Activated CD8-positive, alpha-beta memory T cell treated with anti-CD3 and anti-CD28 coated beads for 48 hours (primary cell): ENCODE data around the gene SPAG16.
"Not testable (repeated sequence)": the region's sequence is repeated elsewhere in the genome, so short reads cannot be mapped to it uniquely, and the experiment has no call there.

Experiments
- DNase-seq, 3 experiments: peaks; one replicate each; pipeline ENCODE4 v3.0.0-alpha.2; 2020; ENCODE audit warnings: low read depth in 2 of 3, low spot score in 2 of 3

Gene SPAG16

DNA sequence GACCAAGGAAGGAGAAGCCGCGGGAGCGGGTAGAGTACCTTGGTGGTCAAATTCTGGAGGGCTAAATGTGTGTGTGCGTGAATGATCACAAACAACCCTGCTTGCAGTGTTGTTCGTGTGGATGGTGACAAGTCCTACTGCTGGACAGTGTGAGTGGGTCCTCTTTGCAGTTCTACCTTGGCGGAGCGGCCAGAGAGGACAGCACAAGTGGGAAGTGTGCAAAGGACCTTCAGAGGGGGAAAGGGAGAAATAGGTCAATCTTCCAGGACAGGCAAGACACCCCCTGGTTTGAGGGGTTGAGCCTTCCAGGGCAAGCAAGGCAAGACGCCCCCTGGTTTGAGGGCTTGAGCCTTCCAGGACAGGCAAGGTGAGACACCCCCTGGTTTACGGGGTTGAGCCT, 122.8 kb downstream of the SPAG16 start:
- DNase-seq = not testable (repeated sequence)

DNA sequence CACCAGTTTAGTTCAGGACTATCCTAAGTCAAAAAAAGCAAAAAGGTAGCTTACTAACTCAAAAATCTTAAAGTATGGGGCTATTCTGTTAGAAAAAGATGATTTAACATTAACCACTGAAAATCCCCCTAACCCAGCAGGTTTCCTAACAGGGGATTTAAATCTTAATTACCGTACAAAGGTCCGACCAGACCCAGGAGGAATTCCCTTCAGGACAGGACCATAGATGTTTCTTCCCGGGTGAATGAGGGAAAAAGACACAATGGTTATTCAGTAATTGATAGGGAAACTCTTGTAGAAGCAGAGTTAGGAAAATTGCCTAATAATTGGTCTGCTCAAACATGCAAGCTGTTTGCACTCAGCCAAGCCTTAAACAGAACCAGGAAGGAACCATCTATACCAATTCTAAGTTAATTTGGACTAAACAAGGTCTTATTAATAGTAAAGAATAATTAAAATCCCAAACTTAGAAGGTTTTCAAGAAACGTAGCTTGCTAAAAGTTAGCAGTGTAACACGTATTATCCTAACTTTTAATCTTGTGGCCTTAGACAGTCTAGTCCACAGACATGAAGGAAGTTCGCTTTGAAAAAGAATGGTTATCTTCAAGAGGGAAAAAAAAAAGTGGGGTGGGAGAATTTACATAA, 124.3 kb downstream of the SPAG16 start:
- not testable (repeated sequence) for DNase-seq

- not testable (repeated sequence) for DNase-seq
Measured at GRCh38 chr2:213410687-213411086, 126.4 kb downstream of the SPAG16 start.

- DNase-seq = no peak
Measured at GRCh38 chr2:213411582-213412289, 127.5 kb downstream of the SPAG16 start.

GRCh38 chr2:213415093-213415492, 130.8 kb downstream of the SPAG16 start:
- no peak for DNase-seq

- DNase-seq = no peak
Measured at GRCh38 chr2:213416832-213417231, 132.6 kb downstream of the SPAG16 start.

- no peak for DNase-seq
Measured at GRCh38 chr2:213419980-213420379, 135.7 kb downstream of the SPAG16 start.

GRCh38 chr2:213420828-213421385, 136.6 kb downstream of the SPAG16 start:
- DNase-seq = no peak

DNA sequence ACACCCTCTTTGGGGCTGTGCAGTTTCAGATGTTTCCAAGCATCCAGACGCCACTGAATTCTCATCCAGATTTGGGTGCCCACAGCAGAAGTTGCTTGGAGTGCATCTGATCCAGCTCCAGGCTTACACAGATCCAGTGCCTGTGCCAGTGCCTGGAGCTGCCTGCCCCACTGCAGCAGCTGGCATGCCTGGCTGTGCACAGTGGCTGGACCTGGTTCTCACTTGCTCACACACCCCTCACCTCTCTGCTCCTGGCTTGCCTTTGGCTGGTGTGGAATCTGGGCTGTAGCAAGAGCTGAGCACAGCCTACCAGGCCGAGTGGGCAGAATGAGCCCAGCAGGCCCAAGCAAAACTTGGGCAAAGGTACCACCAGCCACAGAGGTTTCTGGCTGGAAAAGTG, 137.9 kb downstream of the SPAG16 start:
- DNase-seq = no peak

- DNase-seq = no peak
Measured at GRCh38 chr2:213425618-213426017, 141.4 kb downstream of the SPAG16 start.

DNA sequence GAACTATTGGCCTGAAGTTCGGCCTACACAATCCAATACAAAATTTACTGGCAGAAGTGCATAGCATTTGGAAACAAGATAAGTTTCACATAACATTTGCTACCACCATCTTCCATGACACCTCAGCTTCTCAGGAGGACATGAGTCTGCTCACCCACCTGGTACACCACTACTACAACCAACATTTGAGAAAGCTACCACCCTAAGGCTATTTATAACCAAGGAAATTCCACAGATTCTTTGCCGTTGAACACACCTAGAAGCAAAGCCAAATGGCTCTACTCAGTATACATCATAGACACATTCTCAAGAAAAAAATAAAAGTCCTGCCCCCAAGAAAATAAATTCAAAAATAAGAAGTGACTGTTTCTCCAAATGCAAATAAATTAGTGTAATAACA, 145.3 kb downstream of the SPAG16 start:
- no peak for DNase-seq

GRCh38 chr2:213443921-213444320, 159.7 kb downstream of the SPAG16 start:
- DNase-seq = no peak

DNA sequence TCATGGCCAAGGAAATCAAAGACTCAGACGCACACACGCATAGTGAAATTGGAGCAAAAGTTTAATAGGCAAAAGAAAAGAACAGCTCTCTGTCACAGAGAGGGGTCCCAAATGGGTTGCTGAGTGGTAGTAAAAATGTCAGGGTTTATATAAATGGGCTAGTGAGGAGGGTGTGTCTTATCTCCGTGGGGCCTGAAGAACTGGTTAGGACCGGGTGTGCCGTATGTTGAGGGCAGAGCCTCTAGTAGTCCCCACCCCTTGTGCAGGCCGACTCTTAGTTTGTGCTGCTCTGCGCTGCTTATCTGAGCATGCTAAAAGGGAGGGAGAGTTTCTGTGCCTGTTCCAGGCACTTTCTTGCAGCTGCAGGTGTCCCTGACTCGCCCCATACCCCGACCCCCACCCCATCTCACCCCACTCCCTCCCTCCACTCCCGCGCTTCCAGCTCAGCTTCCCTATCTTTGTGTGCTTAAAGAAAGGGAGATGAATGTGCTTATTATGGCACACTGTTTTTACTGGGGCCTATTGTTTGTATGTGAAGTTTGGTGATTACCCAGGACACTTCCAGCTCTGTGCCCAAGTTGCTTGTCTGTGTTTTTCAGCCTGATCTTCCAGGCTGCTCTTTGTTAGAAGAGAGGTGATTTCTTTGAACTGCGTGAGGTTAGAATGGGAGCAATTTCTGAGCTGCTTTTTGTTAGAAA, 167.4 kb downstream of the SPAG16 start:
- DNase-seq = no peak

- no peak for DNase-seq
Measured at GRCh38 chr2:213455316-213456008, 171.2 kb downstream of the SPAG16 start.

GRCh38 chr2:213475433-213475832, 191.2 kb downstream of the SPAG16 start:
- no peak for DNase-seq

DNA sequence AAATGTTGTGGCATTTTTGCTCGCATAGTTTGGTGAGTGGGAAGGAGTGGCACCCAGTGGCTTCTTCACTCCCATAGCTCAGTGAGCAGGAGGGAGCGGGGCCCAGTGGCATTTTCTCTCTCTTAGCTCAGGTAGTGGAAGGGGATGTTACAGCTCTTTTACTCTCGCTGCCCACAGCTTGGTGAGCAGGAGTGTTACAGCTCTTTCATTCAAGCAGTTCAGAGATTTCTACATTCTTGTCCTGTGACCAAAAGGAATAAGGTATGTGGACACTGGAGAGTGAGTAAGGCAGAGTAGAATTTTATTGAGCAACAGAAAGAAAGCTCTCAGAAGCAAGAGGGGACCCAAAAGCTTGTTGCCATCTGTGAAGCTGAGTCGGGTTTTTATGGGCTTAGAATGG, 192.4 kb downstream of the SPAG16 start:
- DNase-seq = no peak

- no peak for DNase-seq
Measured at GRCh38 chr2:213490087-213490486, 205.8 kb downstream of the SPAG16 start.

- DNase-seq = no peak
Measured at GRCh38 chr2:213491376-213491775, 207.1 kb downstream of the SPAG16 start.

- DNase-seq = no peak
Measured at GRCh38 chr2:213496226-213496625, 212.0 kb downstream of the SPAG16 start.

DNA sequence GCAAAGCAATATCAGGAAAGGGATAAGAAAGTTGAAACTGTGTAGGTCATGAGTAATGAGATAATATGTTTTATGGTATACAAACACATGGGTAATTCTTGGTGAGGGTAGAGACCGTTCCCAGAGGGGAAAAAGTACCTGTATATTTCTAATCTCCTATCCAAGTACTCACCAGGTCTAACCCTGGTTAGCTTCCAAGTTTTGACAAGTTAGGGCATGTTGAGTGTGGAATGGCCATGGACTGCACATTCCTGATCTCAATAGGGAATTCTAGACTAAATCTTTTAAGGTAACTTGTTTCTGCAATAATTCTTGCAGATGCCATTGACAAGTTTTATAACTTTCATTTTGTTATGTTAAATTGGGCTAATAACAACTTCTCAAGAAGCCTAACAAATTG, 216.6 kb downstream of the SPAG16 start:
- DNase-seq = no peak

- DNase-seq = no peak
Measured at GRCh38 chr2:213524164-213524563, 239.9 kb downstream of the SPAG16 start.
